CD4-positive, alpha-beta T cell treated with Interleukin-12 subunit alpha and Interleukin-12 subunit beta, for 1 hour (primary cell): Measurements from ENCODE around the gene SPATA17.
"Not testable (repeated sequence)": the region's sequence is repeated elsewhere in the genome, so short reads cannot be mapped to it uniquely, and the experiment has no call there.

Experiments used
- DNase-seq: peaks from one replicate; pipeline ENCODE4 v3.0.0-alpha.2; 2020

The SPATA17 gene, protein sequence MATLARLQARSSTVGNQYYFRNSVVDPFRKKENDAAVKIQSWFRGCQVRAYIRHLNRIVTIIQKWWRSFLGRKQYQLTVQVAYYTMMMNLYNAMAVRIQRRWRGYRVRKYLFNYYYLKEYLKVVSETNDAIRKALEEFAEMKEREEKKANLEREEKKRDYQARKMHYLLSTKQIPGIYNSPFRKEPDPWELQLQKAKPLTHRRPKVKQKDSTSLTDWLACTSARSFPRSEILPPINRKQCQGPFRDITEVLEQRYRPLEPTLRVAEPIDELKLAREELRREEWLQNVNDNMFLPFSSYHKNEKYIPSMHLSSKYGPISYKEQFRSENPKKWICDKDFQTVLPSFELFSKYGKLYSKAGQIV

DNA sequence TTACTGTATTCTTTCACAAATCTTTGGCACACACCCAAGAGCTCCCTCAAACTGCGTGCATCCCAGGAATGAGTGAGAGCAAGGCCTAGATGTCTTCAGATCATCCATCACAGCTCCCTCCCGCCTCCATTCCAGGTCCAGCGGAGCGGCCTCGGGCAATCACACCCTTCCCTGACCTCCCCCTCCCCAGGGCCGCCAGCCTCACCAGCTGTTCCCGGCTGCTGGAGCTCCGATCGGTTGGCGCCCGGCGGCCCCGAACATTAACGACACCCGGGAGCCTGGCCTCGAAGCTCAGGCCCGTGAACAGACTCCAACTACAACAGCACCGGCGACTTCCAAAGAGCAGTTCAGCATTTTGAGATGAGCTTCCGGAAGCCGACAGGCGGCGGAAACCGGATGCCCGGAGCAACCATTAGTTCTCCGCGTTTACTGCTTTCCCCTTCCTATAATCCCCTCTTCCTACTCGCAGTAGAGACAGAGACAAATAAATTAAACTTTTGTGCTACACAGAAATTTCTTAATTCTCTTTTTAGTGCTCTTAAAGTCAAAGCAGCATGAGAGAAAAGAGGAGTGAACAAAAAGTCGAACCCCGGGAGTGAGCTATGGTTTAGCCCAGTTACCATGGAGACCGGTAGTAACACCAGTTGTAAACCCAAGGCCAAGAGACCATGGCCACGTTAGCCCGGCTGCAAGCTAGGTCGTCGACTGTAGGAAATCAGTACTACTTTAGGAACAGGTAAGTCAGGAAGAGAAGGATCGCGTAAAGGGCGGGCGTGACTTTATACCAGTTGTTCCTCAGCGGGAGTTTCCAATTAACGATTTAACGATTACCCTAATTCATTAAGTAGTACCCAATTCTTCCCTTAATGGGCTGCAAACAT lies at the start of gene SPATA17, which contains the start of gene GPATCH2:
Gene SPATA17, plus strand, starts transcription at position 634 of the 881 bp plus-strand sequence. Its CDS starts 35 bp downstream, at position 669.
Gene GPATCH2, minus strand, starts transcription at position 380 of the 881 bp plus-strand sequence. Its CDS starts 119 bp downstream, at position 261.
- DNase-seq, result peak; percentile 88

DNA sequence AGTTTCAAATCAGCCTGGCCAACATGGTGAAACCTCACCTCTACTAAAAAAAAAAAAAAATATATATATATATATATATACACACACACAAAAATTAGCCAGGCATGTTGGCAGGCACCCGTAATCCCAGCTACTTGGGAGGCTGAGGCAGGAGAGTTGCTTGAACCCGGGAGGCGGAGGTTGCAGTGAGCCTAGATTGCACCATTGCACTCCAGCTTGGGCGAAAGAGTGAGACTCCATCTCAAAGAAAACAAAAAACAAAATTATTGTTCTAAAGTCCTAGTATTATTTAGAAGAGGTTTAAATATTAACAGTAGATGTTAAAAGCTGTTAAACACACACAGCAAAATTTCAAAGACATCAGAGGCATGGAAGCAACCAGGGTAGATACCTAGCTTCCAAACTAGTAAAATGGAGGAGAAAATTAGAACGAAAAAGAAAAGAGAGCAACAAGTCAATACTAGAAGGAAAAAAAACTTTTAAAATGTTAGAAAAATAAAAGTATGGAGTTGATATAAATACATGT lies 46.8 kb upstream of the SPATA17 start:
- DNase-seq, result not testable (repeated sequence)

DNA sequence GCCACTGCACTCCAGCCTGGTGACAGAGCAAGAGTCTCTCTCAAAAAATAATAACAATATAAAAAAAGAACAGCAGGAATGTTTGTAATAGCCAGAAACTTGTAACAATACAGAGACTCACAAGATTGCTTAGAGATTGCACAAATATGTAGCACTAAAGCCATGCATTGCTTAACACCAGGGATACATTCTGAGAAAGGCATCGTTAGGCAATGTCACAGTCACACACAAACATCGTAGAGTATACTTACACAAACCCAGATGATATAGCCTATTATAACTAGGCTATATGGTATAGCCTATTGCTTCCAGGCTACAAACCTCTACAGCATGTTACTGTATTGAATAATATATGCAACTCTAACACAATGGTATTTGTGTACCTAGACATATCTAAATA lies 45.6 kb upstream of the SPATA17 start:
- DNase-seq, result no peak

DNA sequence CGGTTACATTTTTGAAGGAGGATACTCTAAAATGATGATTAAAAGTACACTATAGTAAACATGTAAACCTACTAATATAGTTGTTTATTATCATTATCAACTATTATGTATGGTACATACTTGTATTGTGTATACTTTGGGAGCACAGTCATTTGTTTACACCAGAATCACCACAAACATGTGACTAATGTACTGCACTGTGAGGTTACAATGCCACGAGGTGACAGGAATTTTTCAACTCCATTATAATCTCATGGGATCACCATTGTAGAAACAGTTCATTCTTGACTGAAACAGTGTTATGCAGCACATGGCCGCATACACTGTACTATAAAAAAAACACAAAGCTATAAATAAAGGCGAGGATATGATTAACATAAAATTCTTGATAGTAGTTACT lies 44.6 kb upstream of the SPATA17 start:
- no peak for DNase-seq

DNA sequence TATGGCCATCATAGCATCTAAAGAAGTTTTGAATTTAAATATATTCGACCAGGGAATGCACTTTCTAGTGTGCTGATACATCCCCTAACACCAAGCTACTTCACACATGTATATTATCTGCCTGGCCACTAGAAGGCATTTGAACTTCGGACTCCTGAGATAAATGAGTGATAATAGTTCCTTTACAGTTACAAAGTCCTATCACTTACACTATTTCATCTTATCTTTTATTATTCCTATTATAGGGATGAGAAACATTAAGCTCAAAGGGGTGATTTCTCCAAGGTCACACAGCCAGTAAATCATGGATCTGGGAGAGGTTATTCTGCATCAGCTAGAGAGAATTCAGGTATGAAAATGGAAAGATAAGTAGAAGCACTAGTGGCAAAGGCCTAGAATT lies 40.5 kb upstream of the SPATA17 start:
- no peak for DNase-seq

DNA sequence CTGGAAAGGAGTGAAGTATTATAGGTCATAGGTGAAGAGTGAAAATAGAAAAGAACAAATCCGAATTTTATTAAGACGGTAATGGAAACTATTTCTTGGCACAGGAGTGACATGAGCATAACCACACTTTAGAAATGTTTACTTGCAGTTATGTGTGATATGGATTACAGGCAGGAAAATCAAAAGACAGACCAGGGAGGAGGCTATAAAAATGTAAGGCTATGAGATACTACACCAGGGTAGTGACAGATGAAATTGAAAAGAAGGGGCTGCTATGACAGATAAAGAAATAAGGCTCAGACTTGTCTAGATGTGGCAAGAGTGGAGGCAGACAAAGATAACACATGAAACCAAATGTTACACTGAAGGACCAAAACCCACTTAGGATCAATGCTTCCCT lies 32.0 kb upstream of the SPATA17 start:
- no peak for DNase-seq

DNA sequence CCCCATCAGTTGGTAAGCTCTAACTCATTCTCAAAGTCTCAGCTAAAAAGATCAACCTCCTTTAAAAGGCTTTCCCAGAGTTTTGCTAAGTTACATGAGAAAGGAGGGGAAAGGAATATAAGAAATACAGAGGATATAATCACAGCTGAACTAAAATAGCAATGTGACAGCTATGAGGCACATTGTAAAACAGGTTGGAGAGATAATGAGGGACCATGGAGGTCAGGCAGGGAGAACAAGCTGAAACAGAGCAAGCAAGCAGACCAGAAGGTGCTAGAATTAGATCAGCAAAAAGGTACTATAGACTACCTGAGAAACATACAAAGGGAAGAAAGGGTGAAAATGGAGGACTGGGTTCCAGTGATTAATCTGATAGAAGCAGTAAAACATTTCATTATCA lies 28.8 kb upstream of the SPATA17 start:
- DNase-seq, result no peak

DNA sequence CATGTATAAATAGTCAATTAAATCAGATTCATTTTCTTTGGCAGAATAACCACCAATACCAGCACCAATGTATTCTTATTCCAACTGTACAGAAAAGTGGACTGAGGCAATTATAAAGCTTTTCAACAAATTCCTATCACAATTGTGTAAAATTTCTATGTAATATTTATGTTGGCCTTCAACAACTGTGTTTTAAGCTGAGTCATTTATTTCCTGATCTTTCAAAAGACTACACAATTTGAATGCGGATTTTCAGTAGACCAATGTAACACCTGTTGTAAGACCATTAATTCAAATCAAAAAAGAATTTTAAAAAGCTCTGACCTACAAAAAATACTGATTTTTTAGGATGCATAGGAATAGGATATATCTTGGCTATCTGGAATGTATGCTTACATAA lies 25.8 kb upstream of the SPATA17 start:
- no peak for DNase-seq

DNA sequence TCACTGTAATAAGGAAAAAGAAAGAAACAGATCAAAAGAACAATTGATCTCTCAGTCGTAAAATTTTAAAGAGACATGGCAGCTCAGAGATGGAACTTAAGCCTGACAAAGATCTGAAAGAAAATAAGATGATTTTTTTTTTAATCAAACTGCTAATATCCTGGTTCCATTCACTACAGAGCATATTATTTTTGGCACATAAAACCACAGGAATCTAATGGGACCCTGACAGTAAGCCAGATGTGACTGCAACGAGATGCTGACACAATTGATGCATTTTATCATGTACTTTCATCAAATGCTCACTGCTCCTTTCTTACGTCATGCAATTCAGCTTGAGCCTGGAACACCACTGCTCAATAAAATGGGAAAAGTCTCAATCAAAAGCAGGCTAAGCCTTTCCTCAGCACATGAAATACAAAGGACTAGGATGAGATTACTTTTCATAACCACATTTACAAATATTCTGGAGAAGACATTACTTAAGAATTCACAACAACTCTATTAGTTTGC lies 16.9 kb upstream of the SPATA17 start:
- DNase-seq, result no peak

DNA sequence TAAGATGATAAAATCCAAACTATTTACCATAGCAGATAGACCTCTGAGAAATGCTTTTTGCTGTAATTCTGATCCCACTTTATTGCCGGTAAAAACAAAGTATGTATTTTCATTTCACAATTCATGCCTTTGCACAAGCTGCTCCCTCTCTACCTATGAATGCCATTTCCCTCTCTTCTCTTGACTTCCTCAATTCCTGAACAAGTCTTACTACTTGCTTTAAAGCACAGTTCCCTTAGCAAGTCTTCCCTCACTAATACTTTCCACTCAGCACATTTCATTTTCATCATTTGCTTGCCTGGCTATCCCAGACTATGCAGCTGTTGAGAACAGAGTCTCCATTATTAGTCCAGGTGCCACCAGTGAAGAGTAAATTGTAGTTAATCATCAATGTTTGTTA lies 14.0 kb upstream of the SPATA17 start:
- no peak for DNase-seq

DNA sequence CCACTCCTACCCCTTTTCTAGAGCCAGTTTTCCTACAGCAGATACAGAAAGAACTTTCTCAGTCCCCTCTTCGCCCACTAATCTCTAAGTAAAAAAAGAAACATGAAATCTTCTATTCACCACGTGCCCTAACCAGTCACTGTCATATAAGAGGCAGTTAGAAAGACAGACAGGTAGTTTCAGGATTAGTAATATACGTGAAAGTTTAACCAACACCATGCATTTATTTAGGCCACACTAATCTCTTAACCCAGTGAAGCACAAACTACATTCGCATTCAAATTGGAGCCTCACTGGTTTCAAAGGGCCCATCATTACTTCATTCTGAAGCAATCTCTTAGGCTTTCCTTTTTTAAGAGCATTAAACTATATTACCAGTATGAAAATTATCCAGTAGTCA lies 10.3 kb upstream of the SPATA17 start:
- DNase-seq, result no peak

DNA sequence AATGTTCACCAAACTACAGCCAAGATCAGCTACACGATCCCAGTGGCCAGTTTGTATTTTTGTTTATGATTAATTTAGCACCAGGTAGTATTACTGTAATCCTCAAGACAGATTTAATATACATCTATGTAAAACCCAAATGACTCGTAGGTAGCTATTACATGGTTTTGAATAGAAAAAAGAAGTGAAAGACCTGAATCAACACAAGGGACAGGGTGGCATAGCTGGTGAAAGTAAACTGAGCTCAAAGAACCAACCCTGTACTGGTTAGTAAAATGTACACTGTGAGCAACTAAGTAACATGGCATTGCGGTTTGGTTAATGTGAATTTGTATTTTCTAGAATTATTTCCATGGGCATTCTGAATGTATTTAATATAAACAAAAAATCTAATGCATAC lies 9.1 kb upstream of the SPATA17 start:
- DNase-seq, result no peak

DNA sequence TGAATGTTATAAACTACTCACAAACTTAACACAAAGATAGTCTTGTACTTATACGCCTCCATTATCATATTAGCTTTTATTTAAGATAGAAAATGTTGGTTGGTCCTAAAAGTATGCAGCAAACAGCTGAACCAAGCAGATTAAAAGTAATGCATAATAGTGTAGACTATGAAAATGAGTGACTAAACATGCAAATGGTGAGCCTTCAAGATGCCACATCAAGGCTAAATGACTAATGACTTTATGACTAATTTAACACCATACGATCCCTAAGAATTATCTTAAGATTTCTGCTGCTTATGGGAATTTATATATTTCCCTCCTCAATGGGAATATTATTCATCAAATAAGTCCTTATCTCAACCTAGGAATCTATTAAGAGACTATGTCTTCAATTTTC lies 4.8 kb upstream of the SPATA17 start:
- no peak for DNase-seq

DNA sequence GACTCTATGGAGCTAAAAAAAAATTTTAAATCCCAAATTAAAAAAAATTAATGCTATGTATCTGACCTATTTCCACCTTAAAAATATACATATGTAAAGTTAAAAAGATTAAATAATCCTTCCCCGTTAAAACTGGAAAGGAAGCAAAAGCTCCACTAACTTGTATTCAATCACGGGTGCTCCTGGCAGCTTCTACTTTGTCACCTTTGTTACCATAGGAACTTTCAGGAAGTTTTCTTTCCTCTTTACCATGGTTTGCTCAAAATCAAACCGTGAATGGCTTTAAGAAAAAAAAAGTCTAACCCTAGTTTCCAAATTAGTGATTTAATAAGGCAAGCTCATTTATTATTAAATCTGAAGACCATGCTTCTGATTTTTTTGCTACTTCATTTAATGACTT lies 3.7 kb upstream of the SPATA17 start:
- no peak for DNase-seq

DNA sequence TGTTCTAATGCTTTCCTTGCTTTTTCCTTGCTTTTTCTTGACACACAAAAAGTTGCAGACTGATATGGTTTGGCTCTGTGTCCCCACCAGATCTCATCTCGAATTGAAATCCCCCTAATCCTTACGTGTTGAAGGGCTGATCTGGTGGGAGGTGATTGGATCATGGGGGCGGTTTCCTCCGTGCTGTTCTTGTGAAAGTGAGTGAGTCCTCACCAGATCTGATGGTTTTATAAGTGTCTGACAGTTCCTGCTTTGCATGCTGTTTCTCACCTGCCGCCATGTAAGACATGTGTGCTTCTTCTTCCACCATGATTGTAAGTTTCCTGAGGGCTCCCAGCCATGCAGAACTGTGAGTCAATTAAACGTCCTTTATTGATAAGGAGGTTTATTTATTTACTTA lies 11.3 kb downstream of the SPATA17 start:
- no peak for DNase-seq

DNA sequence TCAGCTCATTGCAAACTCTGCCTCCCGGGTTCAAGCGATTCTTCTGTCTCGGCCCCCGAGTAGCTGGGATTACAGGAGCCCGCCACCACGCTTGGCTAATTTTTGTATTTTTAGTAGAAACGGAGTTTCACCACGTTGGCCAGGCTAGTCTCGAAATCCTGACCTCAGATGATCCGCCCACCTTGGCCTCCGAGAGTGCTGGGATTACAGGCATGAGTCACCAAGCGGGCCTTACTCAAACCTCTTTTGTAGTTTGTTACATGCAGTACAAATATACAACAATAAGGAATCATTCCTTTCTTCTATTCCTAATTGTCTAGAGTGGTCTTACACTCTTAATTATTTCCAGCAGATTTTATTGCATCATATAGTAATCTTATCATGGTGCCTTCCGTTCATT lies 16.6 kb downstream of the SPATA17 start:
- no peak for DNase-seq

DNA sequence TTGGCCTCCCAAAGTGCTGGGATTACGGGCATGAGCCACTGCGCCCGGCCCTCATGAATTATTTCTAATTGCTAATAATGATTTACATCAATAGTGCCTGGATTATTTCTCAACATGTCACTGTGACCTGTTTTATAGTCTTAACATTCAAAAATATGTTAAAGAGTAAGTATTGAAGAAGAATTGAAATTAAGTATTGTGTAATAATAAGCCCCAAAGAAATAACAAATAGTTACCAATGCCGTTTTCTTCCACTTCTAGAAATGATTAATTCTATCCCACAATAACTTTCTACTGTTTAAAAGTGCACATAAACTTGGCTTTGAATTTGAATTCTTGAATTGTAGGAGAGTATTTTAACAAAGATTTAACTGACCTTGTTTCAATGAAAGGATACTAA lies 19.5 kb downstream of the SPATA17 start:
- no peak for DNase-seq

DNA sequence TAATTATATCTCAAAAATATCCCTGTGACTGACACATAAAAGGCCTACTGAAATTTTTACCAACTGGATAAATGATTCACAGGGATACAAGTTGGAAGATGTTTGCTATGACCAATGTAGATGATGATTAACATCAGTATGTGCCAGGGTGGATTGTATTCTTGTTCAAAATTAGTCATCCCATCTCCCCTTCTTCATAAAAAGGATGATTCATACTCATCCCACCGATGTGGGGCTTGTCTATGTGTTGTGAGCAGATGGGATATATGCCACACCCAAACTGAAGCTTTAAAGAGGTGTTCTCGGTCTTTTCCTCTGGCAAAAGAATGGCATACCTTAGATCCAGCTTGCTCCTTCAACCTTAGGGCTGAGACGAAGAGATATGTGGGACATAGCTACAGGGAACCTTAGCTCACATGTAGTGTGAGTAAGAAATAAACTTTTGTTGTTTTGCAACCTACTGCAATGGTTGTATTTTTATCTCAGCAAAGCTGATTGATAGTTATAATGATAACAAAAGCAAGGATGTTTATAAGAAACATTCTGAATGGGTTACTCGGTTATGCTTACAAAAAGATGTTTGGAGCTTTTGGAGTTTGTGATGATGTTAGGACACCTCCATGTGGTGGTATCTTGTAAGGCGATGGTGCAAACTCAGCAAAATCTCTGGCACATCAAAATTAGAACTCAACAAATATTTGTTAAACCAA lies 29.4 kb downstream of the SPATA17 start:
- peak; percentile 3 for DNase-seq

DNA sequence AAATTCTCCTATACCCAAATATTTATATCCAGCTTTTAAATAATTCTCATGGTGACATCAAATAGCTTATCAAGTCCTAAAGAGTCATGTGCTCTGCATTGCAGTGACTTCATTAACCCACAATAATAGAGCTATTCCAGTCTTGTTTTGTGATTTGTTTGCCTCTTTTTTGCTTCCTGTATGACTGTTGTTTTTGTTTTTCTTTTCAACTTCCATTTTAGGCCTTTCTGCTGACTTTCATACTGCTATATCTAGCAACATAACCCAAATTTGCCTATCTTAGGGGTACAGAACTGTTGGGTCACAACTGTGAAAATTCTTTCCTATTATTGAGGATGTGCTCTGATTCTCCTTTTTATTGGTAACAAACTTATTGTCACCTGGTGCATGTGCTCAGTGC lies 30.3 kb downstream of the SPATA17 start:
- no peak for DNase-seq

DNA sequence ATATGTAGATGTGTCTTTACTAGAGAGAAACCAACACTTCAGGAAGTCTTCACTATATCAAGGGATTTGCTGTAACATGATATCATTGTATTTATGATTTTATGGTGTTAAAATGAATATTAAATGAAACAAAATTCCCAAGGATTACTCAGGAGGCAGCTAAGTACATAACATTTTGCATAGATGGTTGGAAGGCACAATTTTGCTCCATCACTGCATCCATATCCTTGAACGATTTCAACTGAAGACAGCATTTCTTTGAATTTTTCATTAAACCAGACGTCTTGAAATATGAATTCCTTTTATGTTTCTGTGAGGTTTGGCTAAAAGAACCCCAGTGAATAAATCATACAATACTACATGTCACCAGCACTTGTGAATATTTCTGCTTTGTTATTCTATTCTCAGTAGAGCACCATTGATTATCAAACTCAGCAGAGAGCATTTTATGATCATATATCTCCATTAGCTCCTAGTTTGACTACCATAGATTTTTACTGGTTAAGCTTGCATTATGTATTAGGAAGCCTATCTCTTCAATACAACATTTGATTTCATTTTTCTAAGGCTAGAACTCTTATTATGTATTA lies 37.3 kb downstream of the SPATA17 start:
- DNase-seq, result no peak

DNA sequence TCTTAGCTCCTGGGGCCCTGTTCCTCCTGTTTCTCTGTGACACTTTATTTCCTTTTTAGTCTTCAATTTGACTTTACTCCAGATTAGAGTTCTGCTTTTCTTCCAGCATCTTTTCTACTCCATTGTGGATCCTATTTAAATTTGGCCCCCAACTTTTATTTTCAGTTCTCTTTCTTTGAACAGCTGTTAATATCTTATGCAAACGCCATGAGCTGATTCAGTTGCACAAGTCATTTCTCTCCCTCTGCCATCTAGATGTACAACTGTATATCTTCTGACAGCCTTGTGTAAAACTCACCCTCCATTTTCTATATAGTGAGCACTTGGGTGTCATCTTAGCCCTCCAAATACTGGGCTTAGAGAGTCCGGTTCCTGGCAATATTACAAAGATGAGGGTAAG lies 42.2 kb downstream of the SPATA17 start:
- no peak for DNase-seq

DNA sequence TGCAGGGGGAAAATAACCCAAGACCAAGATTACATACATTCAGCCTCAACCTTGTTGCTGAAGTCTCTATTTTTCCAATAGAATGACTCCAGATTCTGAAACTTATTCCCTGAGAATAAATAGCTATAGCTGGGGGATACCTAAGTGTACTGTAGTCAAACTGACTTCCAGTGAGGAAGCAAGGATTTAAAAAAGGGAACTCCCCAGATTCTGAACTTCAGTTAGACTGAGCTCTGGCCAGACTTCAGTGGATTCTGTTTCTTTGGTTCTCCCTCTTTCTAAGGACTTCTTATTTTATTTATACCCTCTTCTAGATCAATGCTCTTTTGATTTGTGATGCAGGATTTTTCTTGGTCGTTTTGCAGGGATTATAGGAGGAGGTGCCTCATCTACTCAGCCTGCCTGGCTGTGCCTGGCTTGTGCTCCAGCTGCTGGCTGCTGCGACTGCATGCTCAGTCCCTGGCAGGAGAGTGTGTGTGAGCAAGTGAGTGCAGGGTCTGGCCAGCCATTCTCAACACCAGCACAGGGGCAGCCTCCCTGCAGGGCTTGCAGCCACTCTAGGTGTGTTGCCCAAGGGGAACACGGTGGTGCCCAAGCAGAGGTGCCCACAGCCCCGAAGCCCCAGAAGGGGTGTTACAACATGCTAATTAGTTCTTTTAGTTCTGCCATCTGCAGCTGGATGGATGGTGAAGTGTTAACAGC lies 43.0 kb downstream of the SPATA17 start:
- no peak for DNase-seq
